ENCODE measurements around the gene PGLYRP2. TPM values are rescaled to one million over a fixed set of nuclear protein-coding genes. Genes with fewer than 3 reads are reported as not detected.

Gene PGLYRP2
- total RNA-seq, 1 donor from 2014 or later = not detected

DNA sequence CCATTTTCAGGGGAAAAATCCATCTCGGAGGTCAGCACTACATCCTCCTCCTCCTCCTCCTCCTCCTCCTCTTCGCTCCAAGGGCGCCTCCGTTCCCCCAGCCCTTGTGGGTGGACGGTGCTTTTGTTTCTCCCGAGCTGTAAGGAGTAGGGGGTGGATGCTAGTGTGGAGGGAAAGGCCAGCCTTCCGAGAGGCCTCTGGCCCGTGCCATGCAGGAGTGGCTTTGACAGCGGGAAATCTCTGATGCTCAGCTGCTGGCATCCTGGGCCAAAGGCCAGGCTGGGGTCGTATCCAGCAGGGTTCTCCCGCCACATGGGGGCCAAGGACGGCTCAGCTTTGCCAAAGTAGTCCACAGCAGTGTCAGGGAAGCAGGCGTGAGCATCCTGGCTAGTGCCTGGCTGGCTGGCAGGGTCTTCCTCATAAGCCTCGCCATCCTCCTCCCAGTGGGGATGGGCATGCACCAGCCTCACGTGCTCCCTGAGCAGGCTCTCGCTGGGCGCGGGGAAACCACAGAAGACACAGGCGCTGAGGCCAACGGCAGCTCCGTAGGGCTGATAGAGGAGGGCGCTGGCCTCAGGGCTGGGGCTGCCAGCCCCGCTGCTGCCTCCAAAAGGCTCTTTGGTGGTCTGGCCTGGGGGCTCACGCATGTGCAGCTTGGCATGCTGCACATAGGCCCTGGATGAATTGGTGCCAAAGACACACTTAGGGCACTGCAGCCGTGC, 40.1 kb downstream of the PGLYRP2 start:
- DNase-seq = peak; percentile 46

DNA sequence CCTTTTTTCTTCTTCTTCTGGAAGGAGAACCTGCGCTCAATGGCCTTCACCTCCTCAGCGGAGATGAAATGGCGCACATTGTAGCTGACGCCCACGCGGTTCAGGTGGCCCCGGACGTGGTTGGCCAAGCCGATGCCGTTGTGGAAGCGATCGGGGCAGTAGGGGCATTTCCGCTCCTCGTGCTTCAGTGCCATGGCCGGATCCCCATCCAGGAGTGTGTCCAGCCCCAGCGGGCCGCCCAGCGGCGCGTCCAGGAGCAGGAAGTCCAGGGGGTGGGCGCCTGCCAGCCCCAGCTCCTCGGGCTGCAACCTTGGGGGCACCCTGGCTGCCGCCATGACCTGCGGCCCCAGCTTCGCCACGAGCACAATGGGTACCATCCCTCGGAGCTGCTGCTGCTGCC, 40.7 kb downstream of the PGLYRP2 start:
- no peak for DNase-seq

DNA sequence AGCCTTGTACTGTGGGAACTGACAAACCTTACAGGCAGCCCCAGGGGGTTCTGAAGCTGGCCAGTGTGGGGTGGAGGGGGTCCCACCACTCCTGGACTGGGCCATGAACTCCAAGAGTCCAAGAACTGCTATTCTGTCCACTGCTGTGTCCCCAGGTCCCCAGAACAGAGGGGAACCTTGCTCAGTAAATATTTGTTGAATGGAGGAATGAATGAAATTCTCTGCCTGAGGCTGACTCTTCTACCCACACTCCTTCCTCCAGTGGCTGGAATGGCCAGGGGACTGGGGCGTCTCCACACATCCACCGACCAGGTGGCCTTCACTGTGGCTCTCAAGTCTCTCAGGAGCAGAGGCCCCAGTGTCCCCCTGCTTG, 41.2 kb downstream of the PGLYRP2 start:
- no peak for DNase-seq

DNA sequence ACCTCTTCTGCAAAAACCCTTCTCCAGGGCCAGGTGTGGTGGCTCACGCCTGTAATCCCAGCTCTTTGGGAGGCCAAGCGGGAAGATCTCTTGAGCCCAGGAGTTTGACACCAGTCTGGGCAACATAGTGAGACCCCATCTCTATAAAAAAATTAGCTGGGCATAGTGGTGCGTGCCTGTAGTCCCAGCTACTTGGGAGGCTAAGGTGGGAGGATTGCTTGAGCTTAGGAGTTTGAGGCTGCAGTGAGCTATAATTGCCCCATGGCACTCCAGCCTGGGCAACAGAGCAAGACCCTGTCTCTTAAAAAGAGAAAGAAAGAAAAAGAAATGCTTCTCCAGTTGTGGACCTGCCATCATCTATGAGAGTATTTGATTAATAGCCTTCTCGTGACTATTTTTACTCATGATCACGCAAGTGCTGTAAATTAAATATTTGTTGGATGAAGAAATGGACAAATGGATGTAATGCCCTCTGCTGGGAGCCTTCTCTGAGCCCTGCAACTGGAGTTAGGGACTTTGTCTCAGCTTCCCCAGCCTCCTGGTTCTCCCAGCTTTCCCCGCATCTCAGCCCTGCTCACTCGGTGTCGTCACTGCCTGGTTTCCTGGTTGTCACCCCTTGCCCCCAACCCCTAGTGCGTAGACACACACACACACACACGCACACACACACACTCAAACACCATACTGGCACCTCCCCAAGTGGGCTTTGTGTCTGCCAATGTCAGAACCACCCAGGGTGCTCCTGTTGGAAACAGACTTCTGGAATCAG, 41.8 kb downstream of the PGLYRP2 start:
- DNase-seq = no peak

DNA sequence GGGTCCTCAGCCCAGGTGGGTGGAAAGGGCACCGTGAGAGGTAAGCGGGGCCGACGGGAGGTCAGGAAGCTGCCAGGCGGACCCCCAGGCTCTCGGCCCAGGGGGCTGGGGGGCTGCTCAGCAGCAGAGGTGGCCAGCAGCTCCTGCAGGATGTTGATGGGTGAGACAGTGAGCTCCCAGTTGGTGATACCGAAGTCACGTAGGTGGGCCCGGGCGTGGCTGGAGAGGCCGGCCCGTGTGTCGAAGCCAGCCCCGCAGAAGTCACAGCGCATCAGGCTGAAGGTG, 42.5 kb downstream of the PGLYRP2 start:
- no peak for DNase-seq

DNA sequence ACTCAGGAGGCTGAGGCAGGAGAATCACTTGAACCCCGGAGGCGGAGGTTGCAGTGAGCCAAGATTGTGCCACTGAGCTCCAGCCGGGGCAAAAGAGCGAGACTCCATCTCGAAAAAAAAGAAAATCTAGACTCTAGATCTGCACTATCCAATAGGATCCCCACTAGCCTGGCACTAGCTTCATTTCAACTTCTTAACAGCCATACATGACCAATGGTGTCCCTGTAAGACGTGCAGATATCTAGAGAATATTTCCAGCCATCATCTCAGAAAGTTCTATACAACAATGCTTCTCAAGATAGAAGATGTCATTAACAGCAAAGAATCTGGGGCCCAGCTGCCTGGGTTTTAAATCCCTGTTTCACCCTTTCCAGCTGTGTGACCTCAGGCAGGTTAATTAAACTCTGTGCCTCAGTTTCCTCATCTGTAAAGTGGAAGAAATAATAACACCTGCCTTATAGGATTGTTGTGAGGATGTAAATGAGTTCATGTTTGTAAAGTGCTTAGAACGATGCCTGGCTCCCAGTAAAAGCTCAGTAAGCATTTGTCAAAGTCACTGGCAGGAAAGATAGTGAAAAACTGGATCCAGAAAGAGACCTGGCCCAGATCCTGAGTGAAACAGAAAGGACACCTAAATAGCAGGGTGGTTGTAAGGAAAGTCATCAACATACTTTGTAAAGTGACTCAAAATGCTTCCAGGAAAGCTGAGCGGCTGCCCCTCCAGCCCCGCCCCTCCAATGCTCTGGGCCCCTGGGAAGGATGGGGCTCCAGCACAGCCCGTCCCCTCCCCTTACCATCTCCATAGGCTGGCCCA, 43.1 kb downstream of the PGLYRP2 start:
- DNase-seq = no peak

DNA sequence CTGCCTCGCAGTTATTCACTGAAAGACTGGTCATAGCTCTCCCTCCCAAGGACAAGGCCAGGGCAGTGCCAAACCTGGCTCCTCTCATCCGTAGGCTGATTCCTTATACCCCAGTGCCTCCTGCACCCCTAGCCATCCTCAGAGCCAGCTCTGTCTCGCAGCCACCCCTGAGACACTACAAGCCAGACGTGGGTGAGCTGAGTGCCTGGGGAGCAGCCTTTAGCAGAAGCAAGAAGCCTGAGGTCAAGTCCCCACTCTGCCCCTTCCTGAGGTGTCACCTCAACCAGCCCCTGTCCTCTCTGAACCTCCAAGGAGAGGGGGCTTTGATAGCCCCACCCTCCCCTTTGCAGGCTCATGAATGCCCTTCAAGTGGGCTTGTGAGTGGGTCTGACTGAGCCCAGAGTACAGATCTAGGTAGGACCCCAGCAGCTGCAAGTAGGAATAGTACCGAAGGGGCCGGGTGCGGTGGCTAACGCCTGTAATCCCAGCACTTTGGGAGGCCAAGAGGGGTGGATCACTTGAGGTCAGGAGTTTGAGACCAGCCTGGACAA, 45.7 kb downstream of the PGLYRP2 start:
- no peak for DNase-seq

DNA sequence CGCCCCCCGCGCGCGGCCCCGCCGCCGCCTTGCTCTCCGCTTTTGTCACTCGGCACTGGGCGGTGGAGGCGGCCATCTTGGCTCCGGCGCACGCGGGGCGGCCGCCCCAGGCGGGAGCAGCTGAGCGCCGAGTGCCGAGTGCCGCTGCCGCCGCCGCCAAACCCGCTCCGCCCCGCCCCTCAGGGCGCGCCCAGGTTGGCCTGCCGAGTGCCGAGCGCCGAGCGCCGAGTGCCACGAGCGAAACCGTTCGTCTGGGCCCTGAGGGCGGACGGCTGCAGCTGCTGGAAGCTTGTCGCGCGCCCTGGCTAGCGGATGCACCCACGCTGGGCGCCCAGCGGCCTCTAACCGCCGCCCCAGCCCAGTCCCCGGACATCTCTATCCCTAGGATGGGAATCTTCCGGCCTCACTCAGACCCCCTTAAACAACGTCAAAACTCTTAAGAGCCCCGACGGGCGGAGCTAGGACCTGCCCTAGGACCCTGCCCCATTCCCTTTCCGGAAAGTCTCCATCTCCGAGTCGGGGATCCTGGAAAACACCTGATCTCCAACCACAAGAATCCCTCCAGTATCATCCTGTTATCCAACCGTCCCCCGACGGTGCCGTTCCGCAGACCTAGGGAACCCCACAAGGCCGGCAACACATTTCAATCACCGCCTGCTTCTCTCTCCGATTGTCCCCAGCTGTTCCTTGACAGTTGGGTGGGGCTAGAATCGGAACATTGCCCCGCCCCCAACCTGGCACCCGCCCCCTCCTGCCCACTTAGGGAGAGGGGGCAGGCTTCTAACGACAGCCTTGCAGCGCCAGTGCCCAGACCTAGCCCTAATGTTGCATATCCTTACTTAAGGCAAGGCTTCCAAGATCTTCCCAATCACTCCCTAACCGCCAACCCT, 46.4 kb downstream of the PGLYRP2 start:
- peak; percentile 96 for DNase-seq

DNA sequence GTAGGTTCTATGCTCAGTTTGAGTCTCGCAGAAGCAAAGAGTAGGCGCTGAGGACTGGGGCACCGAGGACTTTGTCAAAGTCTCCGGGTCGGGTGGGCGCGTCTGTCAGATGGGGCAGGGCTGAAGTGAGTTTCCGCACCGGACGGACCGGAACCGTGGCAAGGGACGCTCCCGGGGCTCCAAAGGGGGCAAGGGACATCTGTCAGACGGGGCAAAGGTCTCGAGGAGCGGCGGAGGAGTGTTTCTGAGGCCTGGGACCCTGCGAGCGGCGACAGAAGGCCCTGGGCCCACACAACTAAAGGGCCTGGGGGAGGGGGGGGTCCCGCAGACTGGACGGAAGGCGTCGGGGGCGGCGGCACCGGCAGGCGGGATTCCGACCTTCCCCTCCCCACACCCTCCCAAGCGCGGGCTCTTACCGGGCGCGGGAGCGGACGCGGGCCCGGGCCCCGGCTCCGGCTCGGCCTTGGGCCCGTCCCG, 47.2 kb downstream of the PGLYRP2 start:
- DNase-seq = no peak

DNA sequence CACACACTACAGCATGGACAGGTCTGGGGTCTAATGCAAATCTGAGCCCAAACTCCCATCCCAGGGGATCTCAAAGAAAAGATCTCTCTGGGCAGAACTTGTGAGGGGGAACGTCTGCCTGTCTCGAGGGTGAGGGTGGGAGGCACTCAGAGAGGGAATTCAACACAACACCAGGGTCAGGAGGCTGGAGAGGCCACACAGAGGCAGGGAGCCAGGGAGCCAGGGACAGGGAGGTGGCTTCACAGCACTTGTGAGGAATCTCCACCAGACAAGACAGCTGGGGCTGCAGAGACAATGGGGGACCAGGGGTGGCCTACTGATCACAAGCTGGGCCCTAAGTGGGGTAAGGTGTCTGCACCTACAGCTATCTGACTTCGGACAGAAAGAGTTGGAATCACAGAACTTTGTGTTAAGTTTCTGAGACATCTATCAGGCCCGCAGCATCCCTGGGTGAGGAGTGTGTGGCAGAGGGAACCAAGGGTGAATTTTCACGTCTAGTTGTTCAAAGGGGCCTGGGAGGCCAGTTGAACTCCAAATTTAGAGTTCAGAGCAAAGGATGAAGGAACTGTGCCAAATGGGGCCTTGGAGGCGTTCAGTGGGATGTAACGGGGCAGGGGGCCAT, 47.8 kb downstream of the PGLYRP2 start:
- no peak for DNase-seq

DNA sequence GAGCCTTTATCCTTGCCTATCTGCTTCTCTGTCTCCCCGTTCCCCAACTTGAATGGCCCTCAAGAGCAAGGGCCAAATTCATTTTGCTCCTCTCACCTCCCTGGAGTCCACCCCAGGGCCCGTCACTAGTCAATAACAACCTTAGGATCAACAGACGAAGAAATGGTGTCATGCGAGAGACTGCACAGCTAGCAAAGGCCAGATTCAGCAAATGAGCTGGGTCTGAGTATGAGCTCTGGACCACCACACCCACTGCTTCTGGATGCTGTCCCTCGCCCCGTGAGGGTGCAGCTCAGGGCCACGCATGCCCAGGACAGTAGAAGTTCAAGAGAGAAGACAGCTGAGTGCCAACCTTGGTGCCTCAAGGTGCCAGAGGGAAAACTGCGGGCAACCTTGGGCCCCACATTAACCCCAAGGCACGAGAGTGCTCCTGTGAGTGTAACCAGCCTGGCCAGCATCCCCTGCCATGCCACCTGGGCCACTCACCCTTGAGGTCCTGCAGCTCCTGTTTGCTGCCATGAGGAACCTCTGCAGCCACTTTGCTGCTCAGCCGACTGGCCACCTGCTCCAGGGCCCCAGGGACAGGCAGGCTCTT, 48.7 kb downstream of the PGLYRP2 start:
- no peak for DNase-seq

DNA sequence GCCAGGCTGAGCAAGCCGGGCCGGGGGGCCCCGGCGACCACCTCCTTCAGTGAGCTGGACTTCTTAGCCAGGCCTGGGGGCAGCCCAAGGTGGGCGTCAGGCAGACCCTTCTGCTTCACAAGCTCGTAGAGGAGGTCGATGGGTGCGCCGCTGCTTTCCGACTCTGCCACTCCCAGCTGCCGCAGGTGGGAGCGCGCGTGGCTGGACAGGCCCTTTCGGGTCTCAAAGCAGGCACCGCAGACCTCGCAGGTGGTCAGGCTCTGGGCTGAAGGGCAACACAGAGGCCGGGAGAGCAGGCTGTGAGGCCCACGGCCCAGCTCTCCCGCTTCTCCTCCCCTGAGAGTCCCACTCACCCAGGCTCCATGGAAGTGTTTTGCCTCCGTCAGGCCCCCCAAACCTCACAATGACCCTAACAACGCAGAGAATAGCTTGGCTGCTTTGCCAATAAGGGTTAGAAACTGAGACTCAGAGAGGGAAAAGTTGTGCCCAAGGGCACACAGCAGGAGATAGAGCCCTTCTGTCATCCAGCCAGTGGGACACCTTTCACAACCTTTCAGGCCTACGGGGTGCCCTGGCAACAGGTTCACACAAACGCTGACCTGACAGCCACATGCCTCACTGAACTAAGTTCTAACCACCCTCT, 49.4 kb downstream of the PGLYRP2 start:
- no peak for DNase-seq

DNA sequence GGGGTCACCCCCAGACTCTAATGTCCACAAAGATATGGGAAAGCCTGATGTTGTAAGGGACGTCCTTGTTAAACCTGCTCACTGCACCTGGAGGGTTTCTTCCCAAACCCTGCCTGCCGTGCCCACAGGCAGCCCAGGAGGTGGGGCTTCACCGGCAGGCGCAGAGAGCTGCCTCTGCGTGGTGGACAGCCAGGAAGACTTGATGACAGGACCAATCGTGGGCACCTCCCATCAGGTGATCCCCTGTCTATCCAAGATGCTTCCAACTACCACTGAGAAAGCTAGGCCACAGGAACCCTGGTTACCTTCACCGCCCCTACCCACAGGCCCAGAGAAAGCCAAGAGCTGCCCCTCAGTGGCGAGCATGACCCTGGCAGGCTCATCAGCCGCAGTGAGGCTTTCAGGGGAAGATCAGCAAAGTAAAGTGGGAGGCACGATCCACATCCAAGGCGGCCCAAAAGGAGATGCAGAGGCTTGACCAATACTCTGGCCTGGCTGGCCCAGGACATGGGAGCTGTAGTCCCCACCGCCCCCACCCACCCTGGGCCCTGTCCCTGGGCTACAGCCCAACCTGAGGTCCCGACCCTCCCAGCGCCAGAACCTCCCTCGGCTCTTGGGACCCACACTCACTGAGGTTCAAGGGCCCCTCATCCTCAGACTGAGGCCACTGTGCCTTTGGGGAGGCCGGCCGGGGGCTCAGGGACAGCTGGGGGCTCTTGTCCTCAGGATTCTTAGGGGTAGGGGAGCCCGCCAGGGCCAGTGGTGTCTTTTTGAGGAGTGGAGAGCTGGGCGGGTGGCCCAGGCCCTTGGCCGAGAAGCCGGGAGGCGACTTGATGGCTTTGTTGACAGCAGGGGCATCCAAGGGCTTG, 50.1 kb downstream of the PGLYRP2 start:
- no peak for DNase-seq

DNA sequence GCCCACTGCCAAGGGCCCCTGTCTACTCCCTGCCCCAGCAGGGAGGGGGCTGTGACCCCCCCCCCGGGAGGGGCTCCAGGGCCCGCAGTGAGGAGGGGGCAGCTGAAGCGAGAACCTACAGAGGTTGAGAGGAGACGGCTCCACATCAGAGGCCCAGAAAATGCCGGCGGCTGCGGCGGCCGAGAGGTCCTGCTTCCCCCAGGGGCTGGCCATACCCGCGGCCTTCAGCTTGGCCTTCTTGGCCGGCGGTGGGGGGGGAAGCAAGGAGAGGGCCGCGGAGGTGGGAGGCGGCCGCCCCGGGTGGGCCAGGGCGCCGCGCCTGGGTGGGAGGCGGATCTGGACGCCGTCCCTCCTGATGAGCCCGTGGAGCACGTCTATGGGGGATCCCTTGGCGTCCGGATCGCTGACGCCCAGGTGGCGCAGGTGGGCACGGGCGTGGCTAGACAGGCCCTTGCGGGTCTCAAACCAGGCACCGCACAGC, 51.3 kb downstream of the PGLYRP2 start:
- DNase-seq = no peak

DNA sequence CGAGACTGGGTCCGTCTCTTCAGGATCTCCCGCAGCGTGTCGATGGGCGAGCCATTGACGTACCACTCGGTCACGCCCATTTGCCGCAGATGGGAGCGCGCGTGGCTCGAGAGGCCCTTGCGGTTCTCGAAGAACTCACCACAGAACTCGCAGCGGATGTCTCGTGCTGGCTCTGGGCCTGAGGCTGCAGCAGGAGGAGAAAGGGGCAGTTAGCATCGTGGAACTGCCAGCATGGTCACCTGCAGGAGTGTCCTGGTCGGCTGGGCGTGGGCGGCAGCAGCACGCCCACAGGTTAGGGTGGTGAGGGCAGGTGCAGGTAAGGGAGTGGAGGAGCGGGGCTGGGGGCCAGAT, 52.0 kb downstream of the PGLYRP2 start:
- DNase-seq = no peak

DNA sequence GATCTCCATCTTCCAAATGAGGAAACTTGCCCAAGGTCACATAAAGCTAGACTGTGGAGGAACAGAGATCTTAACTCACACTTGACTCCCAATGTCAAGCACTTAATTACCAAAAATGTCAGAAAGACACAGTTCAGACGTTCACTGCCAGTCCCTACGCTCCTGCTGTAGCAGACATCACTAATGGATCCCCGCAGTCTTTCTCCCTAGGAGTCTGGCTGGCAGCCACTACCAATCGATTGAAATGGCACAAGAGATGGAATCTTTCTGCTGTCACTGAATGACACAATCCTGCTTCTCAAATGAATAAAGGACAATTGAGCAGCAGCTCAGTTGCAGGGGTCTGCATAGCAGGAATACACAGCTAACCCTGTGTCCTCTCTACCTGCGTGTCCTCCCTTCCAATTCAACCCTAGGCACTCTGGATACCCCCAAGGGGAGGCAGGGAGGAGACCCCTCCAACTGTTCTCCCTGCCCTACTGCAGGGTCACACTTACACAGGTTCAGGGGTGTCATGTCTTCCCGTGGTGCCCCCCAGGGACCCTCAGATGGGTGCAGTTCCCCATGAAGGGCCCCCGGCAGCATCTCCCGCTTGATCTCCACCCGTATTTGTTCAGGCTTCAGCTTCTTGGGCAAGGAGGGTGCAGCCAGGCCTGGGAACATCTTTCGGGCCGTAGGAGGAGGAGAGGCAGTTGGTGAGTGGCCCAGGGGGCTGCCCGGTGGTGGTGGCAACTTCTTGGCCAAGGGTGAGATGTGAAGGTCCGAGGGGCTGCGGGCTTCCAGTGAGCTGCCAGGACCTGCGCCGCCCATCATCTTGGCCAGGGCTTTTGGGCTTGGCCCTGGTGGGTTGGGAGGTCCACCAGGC, 52.6 kb downstream of the PGLYRP2 start:
- DNase-seq = no peak

DNA sequence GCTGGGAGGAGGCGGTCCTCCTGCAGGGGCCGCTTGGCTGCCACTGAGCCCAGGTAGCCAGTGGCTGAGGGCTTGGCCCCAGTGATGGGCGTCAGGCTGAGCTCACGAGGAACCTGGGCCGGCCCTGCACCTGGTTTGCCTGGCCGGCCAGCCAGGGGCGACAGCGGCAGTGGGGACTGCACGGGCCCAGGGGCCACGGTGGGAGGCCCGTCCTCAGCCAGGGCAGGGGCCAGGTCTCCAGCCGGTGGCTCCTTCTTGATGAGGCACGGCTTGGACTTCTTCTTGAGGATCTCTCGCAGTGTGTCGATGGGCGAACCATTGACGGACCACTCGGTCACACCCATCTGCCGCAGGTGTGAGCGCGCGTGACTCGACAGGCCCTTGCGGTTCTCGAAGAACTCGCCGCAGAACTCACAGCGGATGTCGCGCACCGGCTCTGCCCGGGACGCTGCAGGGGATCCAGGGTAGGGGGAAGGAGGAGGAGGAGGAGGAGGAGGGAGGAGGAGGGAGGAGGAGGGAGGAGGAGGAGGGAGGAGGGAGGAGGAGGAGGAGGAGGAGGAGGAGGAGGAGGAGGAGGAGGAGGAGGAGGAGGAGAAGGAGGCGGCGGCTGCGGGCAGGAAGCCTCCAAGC, 53.9 kb downstream of the PGLYRP2 start:
- no peak for DNase-seq

Data from tongue (tissue), 2 donors.